ENCODE data around the gene RASEF.

The RASEF gene

DNA sequence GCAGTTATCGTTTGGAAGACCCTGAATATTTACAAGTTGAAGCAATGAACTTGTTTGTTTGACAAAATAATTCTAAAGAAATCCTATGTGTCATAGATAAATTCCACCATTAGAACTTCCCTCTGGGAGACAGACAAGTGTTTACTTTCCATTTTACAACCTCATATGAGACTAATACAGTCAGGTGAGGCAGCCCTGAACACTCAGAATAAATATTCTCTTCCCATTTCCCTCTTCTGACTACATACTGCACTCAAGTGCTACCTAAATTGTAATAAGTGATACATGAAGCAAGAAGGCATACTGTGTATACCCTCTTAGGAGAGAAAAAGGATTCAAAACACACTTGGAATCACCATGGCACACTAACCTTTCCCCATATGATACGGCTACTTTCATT is 6.8 kb downstream of the RASEF start:
- no peak for DNase-seq

DNA sequence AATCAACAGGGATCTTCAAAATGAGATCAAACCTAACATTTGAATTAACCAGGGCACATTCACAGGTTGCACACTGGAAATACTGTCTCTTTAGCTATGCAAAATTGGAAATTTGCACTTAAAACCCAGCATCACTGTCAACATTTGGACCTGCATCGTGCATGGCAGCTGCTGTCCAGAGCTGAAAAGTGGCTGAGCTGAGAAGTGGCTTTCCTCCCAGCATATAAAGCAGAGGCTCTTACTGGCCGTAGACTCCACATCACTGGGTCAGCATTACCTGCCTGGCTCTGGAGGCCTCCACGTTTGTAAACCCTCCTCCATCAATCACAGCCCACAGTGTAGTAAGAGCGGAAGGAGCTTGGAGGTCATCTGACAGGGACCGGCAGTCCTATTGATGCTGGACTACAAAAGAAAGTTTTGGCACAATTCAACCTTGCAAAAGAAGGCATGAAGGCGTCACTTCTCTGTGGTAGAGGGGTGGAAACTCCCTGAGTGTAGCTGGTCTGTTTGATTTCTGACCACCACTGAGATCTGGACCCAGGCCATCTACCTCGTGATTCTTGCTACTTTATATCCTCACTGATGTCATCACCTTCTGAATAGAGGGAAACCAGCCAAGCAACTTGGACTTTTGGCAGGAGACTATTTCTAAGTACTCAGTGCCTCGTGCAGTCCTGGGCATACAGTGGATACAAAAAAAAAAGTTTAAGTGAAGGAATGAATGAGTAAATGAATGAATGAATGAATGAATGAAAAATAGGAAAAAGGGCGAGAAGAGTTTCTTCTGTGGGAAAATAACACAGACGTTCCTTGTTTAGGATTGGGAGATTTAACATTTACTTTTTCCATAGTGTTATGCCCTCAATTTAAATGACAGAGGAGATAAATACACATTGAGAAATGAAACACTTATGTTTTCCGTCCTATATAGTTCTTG is 14.8 kb downstream of the RASEF start:
- no peak for DNase-seq

DNA sequence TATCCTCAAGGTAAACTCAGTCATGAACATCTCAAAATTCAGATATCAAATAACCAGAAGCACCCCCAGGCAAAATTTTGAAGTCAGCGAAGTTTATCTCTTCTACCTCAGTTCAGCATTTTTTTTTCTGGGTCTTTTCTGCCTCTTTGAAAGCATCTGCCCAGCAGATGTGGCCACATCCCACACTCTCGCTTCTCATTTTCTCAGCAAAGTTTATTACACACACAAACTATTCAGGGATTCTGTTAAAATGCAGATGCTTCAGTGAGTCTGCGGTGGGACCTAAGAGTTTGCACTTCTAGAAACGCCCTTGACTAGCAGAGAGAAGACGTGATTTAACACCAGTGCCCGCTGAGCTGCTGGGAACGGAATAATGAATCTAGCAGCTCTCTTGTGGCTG is 19.3 kb downstream of the RASEF start:
- DNase-seq, result no peak

DNA sequence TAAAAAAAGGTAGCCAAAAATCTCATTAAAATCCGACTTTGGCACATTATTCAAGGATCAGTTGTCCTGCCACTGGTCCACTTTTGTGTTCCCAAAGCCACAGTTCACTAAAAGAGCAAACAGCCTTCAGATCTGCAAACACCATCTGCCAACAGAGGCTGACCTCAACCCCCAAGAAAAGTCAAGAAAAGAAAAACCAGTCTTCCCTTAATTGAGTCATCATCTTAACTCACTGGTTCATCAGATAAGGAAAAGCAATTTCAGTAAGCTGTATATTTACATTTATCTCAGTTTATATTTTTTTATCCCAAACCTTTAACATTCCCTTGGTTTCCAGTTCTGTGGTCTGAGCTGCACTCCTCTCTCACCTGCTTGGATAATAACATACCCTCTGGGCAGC is 21.2 kb downstream of the RASEF start:
- DNase-seq, result no peak

DNA sequence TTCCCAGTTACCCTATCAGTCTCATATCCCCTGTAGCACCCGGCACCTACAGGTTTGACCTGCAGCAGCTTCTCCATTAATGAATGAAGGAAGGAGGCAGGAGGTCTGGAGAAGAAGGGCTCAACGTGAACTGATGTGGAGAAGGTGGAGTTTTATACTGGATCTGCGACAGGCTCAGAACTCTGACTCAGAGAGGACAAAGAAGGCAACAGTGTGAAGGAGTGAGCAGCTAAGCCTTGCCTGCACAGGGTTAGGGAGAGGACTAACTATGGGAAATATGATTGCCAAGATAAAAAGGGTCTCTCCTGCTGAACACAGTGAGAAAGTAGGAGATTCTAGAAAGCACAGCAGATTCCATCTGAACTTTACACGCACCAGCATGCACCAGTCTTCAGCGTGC is 23.6 kb downstream of the RASEF start:
- no peak for DNase-seq

DNA sequence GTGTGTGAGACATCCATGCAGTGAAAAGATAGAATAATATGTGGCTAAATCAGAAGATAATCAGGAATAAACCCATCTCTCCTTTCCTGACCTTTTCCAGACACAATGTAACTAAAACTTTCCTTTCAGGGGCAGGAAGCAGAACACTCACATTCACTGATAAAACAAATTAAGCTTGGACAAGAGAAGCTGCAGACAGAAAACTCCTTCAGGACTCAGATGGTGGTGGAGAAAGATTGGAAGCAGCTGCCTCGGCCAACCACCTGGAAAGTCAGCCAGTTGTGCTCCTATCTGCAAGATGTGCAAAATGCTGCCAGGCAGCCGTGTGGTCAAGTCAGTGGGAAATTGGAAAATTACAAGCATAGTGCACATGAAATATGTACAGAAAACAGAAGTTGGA is 26.9 kb downstream of the RASEF start:
- DNase-seq, result no peak

DNA sequence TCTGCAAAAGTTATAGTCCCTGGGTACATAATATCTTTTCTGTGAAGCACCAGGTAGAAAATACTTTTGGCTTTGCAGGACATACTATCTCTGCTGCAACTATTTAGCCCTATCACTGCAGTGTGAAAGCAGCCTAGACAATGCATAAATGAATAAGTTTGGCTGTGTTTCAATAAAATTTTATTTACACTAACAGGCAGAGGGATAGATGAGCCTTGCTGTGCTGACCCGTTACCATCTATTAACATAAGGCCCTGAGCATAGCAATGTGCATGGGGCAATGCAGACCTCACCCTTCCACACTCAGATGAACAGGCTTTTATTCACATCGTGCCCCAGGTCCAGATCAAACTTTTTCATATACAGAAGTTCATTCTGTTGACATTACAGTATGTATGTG is 27.8 kb downstream of the RASEF start:
- no peak for DNase-seq

DNA sequence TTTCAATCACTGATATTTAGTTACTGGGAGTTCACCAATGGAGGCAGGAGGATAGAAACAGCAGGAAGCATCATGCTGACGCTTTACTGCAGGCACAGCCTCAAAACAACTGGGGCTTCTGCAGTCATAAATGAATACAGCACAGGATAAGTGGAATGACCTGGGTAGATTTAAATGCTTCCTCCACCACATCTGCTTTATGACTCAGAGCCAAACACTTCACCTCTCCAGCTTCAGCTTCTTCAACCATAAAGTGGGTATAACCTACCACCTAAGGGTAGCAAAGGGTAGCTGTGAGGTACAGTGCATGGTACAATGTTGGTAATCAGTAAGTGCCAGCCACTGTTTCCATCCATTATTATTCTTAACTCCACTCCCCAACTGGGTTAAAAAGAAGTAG is 28.4 kb downstream of the RASEF start:
- no peak for DNase-seq

DNA sequence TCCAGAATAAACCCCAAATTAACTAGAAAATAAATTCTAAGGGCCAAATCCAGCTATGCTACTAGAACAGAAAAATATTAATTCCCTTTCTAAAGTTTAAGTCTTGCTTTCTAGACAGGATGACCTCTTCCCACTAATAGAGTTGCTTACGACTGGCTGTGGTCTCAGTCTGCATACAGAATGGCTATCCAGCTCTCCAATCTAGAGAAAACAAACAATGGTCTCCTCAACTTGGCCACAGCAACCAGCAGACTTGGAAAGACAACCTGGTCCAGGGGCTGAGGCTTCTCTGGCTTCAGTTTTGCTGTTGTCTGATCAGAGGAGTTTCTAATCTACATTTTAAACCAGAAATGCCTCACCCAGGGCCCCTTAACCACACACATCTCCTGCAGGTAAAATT is 28.9 kb downstream of the RASEF start:
- no peak for DNase-seq

DNA sequence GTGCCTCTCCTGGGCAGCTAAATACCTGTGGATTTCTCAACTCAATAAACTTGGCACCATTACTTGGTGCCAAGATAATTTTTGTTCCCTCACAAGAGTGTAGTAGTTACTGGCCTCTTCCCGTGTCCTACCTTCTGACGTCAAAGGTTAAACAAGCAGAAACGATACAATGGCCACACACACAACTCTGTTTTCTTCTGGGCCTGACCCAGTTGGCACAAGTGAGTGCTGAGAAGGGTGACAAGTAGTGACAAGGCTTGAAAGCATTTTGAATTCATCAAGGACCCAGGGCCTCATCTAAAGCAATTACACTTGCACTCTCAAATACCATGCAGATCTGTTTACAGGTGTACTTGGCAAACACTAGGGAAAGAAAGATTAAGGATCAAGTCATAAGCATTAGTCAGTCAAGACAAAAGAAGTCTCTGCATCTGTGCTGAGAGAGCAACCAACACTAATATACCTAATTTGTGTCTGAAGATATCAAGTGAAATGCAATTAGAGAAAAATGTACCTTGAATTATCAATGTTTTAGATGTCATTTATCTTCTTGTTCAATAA is 30.8 kb downstream of the RASEF start:
- DNase-seq, result no peak

DNA sequence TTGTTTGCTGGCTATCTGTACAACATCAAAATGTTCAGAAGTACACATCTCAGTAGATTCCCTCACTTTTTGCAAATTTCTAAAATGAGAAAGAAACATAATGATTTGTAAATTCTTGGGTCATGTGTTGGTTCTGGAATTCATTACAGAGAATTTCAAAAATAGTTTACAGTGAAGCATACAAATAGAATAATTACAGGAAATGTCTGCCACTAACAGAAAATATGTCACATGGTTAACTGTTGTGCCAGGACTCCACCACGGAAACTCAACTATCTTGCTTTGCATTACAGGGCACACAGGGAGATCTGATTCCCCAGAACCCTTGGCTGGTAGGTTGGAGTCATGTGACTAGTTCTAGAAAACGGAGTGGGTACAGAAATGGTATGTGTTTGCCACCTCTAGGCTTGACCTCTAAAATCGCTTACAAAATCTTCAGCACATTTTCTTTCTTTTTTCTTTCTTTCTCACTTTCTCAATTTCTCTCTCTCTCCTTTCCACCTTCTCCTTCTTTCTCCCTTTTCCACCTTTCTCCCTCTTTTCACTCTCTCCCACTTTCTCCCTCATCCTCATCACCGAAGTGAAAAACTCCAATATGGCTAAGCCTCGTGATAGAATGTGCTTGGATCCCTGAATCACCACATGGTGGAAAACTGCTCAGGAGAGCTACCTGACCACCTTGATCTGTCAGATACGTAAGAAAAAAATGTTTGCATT is 32.4 kb downstream of the RASEF start:
- no peak for DNase-seq

DNA sequence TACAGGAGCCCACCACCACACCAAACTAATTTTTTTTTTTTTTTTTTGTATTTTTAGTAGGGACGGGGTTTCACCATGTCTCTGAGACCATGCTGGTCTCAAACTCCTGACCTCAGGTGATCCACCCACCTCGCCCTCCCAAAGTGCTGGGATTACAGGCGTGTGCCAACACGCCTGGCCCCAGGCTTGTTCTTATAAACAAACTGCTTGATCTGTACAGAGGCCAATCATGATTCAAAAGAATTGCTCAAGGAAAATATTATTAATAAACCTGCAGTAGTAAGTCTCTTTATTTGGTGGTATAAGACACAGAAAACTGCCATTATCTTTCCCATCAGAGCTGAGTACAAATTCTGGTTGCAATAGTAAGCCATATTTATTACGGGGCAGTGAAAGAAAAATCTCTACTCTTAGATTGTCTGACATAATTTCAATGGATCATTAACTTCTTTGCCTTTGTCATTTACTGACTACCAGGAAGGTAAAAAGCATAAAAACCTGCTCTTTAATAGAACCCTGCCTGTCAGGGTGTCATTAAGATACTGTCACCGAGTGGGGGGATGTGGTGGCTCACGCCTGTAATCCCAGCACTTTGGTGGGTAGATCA is 33.3 kb downstream of the RASEF start:
- DNase-seq, result no peak

DNA sequence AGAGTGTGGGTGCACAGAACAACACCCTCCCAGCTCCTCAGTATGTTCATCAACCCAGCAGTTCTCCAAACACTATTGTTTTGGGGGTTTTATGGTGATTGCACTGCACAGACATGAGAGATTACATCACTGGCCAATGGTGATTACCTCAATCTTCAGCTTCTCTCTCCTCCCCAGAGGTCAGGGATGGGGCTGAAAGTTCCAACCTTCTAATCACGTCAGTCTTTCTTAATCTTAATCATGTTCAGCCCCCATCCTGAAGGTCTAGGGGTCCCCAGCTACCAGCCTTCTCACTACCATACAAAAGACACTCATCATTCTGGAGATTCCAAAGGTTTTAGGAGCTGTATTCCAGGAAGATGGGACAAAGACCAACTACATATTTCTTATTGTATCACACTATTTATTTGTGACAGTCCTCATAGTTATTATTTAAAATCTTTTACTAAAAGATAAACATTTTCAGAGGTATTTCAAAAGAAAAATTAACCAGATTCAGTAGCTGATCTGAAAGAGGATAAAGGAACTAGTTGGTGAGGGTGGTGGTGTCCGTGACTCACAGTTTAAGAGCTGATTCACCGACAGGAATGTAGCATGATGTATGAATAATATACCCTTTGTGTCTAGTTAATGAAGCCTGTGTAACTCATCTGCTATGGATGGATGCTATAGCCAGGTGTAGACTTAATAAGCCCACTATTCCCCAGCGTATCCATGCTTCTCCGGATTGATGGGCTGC is 35.6 kb downstream of the RASEF start:
- no peak for DNase-seq

DNA sequence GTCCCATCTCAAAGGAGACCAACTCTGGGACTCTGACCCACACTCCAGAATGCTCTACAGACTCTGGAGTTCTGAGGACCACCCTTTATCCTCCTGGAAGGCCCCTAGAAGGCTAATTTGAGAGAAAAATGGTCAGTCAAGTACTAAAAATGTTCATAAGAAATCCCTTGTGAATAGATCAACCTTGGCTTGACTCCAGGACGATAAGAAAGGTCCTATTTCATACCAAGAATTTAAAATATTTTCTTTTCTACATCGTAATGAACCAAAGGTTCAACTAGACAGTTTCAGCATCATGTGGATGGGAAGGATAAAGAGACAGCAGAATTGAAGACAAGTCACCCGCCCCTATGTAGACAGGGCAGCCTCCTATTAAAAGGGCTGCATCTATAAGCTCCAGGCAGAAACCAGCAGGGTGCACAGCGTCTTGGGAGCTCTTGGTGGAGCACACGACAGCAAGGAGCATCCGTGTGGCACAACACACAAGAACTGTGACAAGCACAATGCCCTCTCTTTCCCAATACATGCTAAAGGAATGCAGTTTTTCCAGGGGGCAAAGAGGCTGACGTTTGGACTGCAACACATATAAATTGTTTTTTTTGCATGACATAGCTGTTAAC is 38.3 kb downstream of the RASEF start:
- DNase-seq, result no peak

DNA sequence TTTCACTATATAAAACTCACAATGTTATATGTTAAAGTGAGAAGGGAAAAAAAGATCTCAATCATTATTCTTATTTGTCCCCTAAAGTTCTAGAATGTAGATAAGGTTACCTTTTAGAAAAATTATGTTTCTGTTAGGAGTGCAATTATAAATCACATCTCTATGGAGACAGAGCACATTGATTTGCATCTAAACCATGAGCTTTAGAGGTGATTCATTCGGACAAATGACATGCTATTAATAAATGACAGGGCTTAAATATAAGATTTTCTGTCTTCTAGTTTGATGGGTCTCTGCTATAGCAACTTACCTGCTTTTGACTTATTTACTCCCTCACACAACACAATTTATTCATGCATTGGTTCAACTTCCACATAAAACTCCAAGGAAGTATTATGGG is 39.8 kb downstream of the RASEF start:
- no peak for DNase-seq

DNA sequence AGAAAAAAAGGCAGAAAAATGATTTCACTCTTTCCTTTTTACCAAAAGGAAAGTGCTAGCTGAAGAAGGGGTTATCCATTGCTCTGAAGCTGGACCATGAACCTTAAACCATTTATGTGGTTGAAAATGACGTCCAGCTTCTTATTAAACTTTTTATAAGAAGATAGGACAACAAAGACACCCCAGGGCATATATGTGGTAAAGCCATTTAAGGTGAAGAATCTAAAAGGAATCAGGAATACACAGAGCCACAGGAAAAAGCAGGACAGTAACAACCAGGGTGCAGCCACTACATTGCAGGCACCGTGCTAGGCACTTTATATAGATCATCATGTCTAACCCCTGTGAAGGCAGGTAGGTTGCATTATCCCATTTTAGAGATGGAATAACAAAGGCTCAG is 42.1 kb downstream of the RASEF start:
- no peak for DNase-seq

DNA sequence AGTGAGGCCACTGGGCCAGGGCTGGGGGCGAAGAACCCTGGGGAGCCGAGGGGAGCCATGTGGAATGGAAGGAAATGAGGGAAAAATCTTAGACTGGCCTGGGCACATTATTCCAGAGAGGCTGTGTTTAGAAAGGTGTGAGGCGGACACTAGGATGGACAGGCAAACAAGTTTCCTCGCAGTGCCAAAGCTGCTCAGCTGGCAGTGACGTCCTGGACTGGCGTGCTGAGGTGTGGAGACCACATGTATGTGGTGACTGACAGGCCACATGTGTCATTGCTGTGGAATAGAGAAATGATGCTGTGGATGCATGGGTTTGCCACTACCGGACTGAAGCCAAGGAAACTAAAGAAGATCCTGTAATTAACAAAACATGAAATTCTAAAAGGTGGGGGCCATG is 42.6 kb downstream of the RASEF start:
- no peak for DNase-seq

DNA sequence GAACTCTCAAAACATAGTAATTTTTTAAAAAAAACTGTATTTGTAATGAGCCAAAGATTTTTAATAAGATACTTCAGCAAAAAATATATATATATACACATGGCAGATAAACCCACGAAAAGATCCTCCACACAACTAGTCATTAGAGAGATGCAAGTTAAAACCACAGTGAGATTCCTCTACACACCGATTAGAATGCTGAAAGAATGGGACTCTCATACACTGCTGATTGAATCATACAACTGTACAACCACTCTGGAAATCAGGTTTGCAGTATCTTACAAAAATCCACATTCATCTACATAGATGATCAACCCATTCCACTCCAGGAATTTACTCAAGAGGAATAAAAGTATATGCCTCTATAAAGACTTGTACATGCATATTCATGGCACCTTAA is 43.7 kb downstream of the RASEF start:
- no peak for DNase-seq

DNA sequence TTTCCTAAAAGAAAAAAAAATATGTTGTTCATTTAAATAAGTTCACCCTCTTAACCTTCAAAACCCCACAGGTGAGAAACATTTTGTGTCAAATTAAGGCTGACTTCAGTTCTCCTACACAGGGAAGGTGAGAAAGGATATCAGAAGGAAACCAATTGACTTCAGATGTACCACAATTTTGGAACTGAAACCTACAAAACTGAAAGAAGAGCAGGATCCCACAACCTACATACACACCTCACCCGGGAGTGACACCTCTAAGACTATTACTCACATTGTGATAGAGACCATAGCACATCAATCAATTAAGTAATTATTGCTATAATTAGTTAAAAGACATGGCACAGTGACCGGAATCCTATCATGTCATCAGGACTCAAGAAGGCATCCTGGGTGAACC is 47.0 kb downstream of the RASEF start:
- DNase-seq, result no peak

DNA sequence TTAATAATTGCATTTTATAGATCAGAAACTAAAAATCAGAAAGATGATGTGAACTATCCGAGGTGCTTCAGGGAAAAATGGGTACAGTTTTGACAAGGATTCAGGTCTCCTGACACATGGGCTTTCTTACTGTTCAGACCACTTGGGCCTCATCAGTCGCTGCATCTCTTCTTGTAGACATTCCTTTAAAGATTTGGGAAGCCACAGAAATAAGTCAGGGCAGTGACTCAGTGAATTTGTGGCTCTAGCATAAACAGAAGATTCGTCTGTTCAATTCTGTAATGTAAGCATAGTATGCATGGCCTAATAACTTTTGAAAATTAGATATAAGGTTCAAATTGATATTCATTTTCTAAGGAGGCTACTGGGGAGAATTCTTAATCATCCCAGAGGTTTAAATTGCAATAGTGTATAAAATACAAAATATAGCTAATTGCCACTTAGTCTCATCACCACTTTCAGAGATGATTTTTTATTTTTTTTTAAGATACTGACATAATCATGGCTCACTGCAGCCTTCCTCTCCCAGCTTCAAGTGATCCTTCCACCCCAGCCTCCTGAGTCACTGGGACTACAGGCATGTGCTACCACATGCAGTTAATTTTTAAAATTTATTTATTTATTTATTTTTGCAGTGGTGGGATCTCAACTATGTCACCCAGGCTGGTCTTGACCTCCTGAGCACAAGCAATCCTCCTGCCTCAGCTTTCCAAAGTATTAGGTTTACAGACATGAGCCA is 48.9 kb downstream of the RASEF start:
- no peak for DNase-seq

DNA sequence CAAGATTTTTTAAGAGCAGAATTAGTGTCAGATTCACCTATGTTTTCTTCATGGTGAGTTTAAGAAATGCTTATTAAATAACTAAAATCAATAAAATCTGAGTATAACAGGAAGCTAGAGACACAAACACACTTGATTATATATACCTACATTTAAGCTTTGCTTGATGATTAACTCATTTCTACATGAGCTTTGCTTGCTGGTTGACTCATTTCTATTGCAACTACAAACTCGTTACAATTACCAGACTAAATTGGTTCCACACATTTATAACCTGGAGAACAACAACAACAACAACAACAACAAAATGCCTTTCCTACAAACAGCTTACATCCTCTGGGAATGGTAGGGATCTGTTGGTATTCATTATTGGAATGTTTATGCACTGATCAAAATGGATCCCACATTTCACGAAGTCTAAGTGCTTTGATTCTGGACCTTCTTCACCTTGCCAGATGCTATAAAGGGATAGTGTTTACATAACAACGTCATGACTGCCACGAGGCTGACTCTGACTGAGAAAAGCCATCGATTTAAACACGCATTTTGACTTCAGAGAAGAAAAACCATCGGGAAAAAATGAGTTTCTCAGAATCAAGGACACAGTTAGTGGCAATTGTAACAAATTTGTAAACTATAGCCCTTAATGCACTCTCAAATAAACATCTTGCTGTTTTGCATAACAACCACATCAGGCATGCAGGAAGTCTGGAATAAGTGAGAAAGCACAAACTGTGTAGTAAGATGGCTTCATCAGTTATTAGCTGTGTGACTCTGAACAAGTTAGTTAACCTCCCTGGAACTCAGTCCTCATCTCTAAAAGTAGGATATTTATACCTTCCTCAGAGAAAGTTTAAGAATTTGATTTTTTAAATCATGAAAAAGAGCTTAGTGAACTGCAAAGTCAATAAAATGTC is 49.8 kb downstream of the RASEF start:
- no peak for DNase-seq
